Skin epidermis (tissue), 12 donors: ENCODE data around the gene GSE1.
"Not testable (repeated sequence)": the region's sequence is repeated elsewhere in the genome, so short reads cannot be mapped to it uniquely, and the experiment has no call there.

Source experiments
- H3K27ac ChIP-seq, 21 experiments: fragments of 200-600 bp; sonication (generic) in 11 of 21; one replicate each; pipeline ENCODE4 v1.5.0; 2020; ENCODE audit warnings: mild to moderate bottlenecking in 3 of 21, inconsistent platforms in 2 of 21, moderate library complexity in 2 of 21
- H3K4me3 ChIP-seq, 7 experiments: fragments of 200-600 bp; sonication (generic) in 2 of 7; one replicate each; pipeline ENCODE4 v1.5.0; 2020; ENCODE audit warnings: inconsistent platforms in 2 of 7, mild to moderate bottlenecking in 2 of 7, moderate library complexity in 1 of 7

GSE1 gene

DNA sequence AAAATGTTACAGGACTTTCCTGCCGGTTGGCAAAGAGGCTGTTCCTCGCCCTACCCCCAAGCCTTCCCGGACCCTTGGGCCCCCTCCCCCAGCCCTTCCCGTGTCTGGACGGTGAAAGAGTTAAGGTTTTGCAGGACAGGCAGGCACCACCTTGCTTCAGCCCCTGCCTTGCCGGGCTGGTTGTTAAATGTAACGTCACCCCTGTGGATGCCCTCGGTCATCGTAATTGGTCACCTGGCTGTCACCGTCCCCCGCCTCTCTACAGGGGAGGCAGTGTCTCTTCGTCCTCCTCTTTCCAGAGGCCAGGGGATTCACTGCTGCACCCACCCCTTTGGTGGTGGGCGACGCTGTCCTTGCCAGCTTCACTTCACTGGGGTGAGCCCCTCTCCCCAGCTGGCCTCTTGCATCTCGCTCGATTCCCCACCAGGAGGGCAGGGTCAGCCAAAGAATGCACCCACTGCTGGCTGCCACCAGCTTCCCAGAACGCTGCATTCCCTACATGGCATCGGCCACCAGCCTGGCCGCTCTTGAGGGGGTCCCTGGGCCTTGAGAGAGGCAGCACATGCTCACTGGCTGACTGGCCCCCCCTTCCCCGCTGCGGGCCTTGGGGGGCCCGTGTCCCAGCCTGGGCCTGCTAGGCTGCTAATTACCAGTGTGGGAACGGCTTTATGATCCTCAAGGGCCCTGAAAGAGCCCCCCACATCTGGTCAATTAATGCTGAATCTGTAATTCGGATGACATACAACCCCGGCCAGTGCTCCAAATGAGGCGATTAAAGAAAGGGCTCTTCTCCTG, 25.2 kb upstream of the GSE1 start:
- H3K27ac ChIP-seq: no peak overlapping the region
- H3K4me3 ChIP-seq: no peak overlapping the region

DNA sequence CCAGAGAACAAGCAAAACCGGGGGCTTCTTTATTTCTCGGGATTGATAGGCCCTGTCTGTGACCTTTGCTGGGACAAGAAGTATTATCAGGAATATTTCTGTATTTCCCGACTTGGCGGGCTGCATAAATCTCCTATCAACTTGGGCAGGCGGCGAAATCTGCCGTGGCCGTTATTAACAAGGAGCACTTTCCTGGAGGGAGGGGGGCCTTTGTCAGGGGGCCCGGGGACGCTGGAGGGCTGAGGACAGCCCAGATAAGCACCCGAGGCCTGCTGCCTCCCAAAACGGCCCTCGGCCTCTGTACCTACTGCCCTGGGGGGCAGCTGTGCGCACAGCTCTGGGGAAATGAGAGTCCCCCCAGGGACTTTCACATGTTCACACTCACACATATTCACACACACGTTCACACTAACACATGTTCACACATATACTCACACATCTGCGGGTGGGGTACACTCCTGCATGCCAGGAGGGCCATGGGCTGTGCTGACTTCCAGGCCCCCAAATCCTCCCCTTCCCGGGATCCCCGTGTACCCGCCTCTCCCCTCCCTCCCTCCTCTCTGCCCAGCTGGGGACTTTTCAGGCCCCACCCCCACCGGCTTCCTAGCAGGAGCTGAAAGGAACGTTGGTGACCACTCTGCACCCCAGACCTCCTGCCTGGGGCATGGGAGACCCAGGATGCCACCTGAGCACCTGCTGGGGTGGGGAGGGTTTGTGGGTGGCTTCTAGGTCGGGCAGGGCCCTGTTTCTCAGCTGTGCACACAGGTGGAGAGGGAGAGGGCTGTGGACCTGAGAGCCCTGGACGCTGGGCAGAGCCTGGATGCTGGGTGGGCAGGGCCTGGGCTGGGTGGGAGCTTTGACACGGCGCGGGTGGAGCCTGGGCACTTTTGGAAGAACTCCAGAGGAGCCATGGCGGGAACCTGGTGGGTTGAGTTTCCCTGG, 24.3 kb upstream of the GSE1 start:
- Histone ChIP-seq H3K27ac (no peak overlapping the region), H3K4me3 (no peak overlapping the region)

DNA sequence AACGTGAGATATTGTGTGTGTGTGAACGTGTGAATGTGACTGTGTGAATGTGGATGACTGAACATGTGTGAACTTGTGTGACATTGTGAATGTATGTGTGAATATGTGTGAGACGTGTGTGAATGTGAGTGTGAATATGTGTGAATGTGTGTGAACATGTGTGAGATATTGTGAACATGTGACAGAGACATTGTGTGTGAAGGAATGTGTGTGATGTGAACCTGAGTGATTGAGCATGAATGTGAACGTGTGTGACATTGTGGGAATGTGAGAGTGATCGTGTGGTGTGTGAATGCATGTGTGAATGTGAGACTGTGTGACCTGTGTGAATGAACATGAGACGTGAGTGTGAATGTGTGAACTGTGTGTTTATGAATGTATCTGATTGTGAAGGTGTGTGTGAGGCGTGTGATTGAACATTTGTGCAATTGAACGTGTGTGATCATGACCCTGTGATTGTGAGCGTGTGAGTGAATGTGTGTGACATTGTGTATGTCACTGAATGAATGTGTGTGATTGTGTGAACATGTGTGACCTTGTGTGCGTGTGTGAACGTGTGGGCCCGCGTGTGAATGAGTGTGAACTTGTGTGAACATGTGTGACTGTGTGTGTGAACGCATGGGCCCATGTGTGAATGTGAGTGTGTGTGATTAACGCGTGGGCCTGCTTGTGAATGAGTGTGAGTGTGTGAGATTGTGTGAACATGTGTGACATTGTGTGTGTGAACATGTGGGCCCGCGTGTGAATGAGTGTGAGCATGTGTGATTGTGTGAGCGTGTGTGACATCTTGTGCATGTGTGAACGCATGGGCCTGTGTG, 23.2 kb upstream of the GSE1 start:
- H3K27ac ChIP-seq: no peak overlapping the region
- no peak overlapping the region for H3K4me3 ChIP-seq

DNA sequence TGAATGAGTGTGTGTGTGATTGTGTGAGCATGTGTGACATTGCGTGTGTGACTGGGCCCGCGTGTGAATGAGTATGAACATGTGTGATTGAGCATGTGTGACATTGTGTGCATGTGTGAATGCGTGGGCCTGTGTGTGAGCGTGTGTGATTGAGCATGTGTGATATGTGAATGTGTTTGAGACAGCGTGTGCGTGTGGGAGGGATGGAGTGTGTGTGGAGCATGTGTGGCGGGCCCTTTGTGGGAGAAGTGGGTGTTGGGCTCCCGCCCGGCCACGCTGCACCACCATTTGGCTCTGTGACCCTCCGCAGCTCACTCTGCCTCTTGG, 22.7 kb upstream of the GSE1 start:
- H3K4me3 ChIP-seq: no peak overlapping the region
- H3K27ac ChIP-seq: no peak overlapping the region

DNA sequence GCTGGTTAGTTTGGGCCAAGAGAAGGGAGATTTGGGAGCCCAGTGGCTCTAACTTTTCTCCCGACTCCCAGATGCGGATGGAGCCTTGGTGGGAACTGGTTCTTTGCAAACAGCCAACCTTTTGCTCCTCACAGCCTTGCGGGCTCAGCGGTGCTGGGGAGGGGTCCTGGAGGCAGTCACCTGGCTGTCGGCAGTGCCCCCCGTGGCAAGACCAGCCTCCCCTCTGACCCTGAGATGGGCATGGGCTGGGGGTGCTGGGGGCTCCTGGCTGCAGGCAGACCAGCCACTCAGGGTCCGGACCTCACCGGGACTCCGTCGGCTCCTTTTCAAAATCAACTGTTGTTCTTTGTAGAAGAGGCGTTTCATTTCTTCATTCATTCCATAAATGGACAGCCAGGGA, 21.7 kb upstream of the GSE1 start:
- H3K4me3 ChIP-seq: no peak overlapping the region
- no peak overlapping the region for H3K27ac ChIP-seq

DNA sequence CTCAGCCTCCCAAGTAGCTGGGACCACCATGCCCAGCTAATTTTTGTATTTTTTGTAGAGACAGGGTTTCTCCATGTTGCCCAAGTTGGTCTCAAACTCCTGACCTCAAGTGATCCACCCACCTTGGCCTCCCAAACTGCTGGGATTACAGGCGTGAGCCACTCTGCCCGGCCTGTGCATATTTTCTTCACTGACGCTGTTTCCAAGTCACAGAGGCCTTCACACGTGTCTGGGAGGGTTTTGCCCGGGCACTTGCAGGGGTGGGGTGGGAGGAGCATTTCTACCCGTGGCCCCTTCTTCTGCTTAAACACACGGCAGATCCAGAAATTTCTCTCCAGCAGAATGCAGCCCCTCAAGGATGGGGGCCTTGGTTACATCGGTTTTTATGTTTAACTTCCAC, 20.8 kb upstream of the GSE1 start:
- H3K4me3 ChIP-seq, H3K27ac ChIP-seq: not testable (repeated sequence)

DNA sequence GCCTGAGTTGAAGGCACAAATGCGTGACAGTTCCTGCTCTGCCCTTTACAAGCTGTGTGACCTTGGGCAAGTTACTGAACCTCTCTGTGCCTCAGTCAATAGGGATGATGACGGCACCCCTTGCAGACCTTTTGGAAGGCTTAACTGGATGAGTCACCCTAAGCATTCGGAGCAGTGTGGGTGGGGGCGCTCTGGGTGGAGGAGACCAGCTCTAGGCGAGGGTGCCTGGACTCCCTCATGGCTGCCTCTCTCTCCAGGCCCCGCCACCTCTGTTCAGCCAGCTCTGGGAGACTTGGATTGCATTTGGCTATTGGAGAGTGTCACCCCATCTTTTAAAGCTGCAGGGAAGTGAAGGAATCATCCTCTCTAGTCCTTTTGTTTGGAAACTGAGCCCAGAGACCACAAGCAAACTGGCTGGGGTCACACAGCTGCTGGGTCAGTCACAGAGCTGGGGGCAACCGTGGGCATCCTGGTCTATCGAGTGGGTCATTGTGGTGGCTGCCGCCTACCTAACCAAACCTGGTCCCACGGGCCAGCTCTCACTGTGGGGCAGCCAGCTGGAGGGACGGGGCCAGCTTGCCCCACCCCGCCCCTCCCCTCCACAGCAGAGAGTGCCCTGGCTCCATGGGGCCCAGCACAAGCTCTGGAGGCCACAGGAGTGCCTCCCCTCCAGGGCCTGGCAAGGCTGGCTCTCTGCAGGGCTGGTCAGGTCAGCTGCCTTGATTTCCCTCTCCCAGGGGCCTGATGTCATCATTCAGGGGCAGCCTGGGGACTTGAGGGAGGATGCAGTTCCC, 20.2 kb upstream of the GSE1 start:
- H3K4me3 ChIP-seq: no peak overlapping the region
- no peak overlapping the region for H3K27ac ChIP-seq

DNA sequence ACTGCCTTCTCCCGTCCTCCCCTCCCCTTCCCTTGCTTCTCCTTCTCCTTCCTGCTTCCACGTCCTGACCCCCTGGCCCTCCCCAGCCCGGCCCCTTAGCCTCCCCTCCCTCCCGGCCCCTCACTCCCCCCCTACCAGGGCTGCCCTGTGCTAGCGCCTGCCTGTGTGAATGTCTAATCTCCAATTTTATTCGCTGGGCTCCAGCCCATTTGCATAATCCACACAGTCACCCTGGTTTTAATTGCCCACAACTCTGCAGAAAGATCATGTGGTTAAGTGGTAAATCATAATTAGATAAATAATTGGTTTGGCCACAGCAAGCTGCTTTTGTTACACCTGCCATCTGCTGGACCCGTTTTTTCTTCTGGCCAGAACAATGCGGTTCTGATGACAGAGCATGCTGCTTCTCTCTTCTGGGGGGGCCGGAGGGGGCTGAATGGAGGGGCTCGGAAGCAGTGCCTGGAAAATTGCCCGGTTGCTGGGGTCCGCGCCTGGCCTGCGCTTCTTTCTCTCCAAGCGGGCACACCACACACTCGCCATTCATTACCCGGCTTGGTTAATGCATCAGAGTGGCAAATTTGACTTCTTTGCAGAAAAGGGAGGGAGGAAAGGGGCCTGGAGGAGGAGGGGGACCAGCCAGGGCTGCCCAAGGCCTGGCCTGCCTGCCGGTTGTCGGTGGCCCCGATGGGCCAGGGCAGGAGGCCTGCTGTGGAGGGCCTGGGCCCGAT, 19.5 kb upstream of the GSE1 start:
- Histone ChIP-seq H3K27ac (no peak overlapping the region), H3K4me3 (no peak overlapping the region)

DNA sequence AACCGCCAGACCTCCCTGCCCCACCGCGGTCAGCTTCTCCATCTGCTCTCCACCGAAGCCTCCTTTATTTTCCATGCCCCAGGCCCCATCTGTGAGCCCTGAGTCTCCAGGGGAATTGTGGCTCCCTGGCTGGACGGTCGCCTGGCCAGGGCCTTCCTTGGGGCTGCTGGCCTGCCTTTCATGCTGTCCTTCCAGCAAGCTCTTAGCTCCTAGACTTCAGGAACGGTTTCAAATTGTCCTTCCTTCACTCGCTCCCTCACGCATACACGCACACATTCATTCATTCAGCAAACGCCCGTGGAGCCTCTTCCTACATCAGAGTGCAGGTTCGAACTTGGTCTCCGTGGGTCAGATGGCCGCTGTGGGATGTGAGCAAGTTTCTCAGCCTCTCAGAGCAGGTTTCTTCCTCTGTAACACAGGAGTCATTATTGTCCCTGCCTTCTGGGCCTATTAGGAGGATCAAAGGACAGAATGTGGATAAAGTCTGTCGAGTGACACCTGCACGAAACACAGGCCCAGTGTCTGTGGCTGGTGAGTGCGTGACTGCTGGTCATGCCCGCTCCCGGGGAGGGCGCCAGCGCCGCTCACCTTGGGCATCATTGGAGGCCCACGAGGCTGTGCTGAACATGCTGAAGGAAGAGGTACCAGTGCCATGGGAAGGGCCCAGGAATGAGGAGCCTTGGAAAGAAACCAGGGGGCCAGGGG, 18.7 kb upstream of the GSE1 start:
- Histone ChIP-seq H3K4me3 (no peak overlapping the region), H3K27ac (no peak overlapping the region)

DNA sequence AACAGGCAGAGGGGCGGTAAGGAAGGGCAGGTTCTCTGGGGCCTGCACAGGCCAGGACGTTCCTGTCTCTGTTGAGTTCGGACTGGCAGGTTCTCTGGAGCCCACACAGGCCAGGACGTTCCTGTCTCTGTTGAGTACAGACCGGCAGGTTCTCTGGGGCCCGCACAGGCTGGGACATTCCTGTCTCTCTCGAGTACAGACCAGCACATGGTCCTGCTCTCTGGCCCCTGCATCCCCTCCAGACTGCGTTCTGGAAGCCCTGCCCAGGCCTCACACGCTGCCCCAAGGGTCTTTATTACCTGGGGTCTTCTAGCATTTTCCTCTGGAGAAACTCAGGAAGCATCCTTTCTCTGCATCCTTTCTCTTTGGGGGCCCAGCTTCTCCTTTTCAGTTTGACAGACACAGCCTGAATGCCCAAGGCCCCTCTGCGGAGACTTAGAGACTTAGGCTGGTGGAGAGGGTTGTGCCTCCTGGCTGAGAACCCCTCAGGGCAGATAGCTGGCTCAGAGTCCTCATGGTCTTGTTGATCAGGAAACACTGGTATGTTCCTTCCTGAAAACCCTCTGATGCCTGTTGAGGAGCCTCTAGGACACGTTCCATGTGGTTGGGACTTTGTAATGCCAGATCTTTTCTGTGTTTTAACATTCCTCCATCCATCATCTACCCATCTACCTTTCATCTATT, 18.0 kb upstream of the GSE1 start:
- no peak overlapping the region for H3K27ac ChIP-seq
- no peak overlapping the region for H3K4me3 ChIP-seq

DNA sequence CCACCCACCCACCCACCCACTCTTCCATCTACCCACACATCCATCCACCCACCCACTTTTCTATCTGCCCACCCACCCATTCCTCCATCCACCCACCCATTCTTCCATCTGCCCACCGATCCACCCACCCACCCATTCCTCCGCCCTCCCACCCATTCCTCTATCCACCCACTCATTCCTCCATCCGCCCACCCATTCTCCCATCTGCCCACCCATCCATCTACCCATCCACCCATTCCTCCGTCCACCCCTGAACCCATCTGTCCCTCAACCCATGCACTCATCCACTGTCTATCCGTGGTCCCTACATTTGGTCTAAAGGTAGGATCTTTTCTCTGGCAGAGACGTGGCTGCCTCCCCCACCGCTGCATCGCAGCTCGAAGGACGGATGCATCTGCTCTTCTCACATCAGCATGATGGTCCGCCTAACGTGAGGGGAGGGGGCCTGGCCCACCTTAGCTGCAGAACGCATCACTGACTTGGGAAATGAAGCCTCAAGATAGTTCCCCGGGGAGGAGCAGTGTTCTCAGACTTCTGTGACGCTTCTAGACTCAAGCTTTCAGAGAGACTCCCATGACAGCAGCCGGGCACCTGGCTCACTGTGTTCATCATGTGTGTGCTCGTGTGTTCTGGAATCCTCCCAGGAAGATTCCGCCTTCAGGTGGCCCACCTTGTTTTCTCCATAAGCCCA, 17.2 kb upstream of the GSE1 start:
- H3K4me3 ChIP-seq: no peak overlapping the region
- H3K27ac ChIP-seq: no peak overlapping the region

DNA sequence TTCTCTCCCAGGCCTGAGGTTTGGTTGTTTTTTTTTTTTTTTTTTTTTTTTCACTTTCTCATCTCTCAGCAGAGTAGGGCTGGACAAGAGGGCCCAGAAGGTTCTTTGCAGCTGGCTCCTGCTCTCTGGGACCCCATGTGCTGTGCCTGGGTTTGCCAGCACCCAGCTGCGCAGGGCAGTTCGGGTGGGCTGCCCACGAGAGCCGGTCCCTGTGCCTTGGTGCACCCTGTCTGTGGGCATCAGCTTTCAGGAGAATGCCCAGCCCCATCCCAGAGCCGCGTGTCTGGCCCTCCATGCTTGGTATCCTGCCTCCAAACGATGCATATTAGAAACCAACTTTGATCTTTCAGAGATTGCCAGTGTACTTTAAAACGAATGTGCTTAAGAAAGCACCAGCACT, 15.0 kb upstream of the GSE1 start:
- no peak overlapping the region for H3K4me3 ChIP-seq

DNA sequence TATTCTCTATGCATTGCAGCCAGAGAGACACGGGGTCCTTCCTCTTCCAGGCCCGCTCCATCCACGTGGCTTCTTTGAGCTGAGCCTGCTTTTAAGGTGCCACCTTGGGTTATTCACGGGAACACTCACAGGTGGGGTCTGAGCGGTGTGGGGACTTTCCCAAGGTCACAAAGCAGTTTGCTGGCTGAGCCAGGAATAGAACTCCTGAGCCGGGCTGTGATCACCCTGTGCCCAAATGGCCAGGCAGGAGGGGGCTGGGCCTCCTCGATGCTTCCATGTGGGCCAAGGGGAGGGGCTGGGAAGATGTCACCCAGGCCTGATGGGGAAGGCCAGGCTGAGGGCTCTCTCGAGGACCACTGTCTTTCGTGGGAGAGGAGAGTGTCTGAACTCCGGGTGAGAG, 13.0 kb upstream of the GSE1 start:
- Histone ChIP-seq H3K27ac (no peak overlapping the region), H3K4me3 (no peak overlapping the region)

More for the DNA sequence above, 15.0 kb upstream of the GSE1 start:
- no peak overlapping the region for H3K27ac ChIP-seq

DNA sequence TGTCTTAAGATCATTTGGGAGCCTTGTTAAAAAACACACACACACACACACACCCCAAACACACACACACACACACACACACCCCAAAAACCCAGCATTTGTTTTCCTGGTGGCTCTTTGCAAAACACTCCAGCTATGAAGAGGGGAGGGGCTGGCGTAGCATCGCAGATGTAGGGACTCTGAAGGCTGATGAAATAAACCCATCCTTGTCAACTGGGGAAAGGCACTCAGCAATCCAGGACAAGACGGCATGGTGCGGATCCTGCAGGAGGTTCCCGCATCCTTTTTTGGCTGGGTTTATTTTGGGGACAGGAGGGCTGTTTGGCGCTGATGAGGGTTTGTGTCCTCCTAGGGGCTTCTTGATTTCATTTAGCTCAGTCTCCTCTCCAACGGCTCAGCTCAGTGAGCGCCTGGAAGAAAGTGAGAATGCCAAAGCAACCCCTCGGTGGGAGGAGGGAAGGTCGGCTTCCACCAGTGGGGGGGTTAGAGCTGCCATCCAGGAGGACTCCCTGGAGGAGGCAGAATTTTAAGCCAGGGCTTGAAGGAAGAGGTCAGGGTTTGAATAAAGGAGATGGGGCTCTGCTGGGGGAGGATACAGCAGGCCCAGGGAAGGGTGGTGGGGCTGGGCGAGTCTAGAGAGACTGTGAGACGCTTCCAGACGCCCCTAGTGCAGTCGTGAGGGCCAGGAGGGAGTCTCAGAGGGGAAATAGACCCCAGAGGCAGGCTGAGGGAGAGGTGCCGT, 12.4 kb upstream of the GSE1 start:
- peak overlapping the region in 2 of 21 experiments; percentile 22 to 32 for H3K27ac ChIP-seq
- no peak overlapping the region for H3K4me3 ChIP-seq

DNA sequence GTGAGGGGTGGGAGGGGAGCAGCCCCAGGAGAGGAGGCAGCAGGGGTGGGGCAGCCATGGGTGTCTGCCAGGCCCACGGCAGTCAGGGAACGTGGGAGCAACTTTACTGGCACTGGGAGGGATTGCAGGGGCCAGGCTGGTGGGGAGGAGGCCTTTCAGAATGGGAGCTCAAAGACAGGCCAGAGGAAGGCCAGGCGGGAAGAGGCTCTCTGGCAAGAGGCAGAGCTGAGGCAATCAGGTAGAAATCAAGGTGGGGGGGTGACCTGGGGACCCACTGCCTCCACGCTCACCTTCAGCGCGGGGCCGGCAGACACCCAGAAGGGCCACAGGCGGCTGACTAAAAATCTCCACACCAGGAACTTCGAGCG, 11.9 kb upstream of the GSE1 start:
- H3K27ac ChIP-seq: peak overlapping the region in 2 of 21 experiments; percentile 22 to 32
- no peak overlapping the region for H3K4me3 ChIP-seq

DNA sequence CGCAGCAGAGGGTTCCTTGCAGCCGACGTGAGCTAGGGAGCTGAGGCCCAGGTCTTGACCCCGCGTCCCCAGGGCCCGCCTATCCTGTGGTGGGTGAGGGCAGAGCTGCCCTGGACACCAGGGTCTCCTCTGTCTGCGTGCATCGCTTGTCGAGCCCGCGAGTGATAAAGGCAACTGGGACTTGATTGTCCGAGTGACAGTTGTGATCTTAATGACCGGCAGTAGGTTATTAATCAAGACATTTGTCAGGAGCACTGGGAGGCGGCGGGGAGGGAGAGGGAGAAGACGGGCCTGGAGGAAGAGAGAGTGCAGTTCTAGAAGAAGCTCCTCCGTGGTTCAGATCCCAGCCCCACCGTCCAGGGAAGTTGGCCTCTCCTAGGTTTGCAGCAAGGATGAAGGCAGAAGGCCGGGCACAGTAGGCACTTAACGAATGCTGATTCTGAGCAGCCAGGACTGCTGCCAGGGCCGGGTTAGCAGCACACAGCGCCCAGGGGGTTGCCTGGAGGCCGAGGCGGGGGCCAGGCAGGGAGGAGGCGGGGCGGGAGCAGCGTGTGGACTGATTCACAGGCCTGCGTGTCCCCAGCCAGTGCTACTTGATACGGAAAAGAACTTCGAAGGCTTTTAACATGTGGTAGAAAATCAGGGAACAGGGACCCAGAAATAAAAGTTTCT, 11.3 kb upstream of the GSE1 start:
- Histone ChIP-seq H3K27ac (peak overlapping the region in 1 of 21 experiments; percentile 51), H3K4me3 (no peak overlapping the region)
